Measurements from ENCODE around the gene PDCL2.

Gene PDCL2

DNA sequence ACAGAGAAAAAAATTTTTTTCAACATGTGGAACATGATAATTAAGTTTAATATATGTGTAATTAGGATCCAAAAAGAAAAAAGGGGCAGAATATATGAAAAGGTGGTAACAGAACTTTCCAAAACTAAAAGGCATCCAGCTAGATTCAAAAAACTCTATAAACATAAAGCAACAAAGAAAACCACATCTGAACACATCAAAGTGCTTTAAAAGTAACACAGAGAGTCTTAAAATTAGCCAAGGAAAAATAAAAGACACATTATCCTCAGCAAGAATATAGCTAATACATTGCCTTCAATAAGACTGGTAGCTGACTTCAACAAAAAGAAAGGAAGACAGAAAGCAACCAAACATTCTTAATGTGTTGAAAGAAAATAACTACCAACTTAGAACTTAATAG, 53.5 kb downstream of the PDCL2 start:
- DNase-seq (ENCODE audit: low spot score) = no peak

DNA sequence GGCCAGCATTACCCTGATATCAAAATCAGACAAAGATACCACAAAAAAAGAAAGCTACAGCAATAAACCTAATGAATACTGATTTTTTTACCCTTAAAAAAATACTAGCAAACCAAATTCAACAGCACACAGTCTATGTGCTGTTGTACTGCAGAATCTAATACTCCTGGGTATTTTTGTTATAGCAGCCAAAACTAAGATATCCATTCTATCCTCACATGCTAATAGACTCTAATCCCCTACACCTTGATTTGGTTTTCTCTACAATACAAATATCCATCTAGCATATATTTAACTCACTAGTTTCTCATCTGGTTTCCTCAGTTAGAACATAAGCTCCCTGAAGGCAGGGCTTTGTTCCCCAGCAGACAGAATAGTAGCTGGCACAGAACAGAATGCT, 57.7 kb downstream of the PDCL2 start:
- no peak for DNase-seq (ENCODE audit: low spot score)

DNA sequence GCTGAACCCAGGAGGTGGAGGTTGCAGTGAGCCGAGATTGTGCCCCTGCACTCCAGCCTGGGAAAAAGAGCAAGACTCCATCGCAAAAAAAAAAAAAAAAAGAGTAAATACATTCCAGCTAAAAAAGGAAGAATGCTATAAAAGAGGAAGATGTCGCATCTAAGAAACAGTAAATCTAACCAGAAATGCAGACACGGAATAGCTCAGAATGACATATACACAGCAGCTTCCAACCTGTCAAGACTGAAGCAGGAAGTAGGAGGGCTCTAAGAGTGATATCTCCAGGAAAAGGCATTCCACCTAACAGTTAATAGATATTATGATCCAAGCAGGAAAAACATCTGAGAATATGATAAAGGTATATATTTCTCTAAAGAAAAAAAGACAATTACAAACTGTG, 61.4 kb downstream of the PDCL2 start:
- DNase-seq (ENCODE audit: low spot score) = no peak

DNA sequence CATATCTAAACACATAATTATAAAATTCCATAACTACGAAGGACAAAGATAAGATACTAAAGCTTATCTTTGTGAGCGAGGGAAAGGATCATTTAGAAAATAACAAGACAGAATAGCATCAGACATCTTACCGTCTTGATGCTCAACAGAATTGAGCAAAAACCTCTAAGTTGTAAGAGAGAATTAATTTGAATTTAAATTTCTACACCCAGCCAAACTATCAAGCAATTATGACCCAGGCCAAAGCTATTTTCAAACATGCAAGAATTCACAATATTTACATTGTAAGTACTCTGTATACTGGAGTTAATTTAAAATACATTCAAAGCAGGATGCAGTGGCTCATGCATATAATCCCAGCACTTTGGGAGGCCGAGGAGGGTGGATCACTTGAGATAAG, 61.9 kb downstream of the PDCL2 start:
- DNase-seq (ENCODE audit: low spot score) = no peak

DNA sequence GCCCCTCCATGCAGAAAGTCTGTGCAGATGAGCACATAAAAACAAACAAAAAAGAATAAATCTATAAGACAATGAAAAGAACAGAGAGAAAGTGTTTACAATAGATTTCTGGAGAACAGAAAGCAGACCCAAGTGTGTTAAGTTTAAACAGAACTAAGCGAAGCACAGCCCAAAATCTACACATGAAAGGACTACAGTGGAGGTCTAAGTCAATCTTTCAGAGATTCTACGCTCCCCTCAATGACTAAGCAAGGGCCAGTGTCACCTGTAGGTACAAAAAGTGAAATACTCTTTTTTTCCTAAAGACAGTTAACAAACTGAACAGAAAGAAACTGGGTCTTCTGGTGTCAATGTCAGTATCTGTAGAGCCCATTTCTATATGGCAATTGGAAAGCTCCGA, 63.6 kb downstream of the PDCL2 start:
- no peak for DNase-seq (ENCODE audit: low spot score)

DNA sequence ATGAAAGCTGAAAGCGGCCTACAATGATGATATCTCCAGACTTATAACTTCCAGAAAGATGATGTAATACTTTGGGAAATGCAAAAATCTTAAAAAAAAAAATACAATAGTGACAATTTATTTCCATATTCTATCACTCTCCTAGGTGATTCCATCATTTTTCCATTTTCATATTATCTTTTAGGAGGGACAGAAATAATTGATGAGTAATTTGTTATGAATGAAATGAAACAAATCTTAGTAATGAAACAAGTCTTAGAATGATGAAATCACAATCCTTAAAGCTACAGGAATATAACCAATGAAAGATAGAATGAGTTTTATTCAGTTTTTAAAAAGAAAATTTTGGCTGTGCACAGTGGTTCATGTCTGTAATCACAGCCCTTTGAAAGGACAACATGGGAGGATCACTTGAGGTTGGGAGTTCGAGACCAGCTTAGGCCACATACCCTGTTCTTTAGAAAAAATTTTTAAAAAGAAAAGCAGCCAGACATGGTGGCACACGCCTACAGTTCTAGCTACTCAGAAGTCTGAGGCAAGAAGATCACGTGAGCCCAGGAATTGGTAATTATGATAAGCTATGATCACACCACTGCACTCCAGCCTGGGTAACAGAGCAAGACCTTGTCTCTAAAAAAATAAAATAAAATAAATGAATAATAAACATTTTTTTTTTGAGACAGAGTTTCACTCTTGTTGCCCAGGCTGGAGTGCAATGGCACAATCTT, 67.0 kb downstream of the PDCL2 start:
- no peak for DNase-seq (ENCODE audit: low spot score)

DNA sequence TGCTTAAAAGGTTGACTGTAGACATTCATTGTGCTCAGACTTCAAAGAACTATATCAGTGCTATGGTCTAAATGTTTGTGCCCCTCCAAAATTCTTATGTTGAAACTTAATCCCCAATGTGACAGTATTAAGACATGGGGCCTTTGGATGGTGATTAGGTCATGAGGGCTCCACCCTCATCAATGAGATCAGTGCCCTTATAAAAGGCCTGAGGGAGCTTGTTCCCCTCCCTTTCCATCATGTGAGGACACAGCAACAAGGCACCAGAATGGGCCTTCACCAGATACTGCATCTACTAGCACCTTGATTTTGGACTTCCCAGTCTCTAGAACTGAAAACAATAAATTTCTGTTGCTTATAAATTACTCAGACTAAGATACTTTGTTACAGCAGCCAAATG, 73.6 kb downstream of the PDCL2 start:
- no peak for DNase-seq (ENCODE audit: low spot score)

DNA sequence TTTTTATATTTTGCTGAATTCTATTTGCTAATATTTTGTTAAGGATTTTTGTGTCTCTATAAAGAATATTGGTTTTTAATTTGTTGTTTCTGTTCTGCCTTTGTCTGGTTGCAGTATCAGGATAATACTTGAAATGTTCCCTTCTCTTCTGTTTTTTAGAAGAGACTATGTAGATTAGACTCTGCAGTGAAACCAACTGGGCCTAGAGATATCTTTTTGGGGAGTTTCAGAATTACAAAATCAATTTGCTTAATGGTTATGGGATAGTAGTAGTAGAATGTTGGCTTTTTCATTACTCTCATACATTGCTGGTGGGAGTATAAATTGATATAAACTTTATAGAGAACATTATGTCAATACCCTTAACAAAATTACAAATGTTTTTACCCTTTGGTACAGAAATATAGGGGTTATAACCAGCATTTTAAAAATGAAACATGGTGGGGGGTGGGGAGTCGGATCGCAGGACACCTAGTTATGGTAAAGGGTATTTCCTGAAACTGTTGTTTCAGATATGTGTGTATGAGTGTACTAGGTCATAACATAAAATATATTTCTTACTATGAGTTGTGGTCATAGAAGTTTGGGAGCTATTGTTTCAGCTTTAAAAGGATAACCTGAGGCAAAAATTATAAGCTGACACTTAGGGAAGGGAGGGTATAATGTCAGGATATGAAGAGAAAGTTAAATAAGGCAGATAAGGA, 74.4 kb downstream of the PDCL2 start:
- DNase-seq (ENCODE audit: low spot score) = no peak

DNA sequence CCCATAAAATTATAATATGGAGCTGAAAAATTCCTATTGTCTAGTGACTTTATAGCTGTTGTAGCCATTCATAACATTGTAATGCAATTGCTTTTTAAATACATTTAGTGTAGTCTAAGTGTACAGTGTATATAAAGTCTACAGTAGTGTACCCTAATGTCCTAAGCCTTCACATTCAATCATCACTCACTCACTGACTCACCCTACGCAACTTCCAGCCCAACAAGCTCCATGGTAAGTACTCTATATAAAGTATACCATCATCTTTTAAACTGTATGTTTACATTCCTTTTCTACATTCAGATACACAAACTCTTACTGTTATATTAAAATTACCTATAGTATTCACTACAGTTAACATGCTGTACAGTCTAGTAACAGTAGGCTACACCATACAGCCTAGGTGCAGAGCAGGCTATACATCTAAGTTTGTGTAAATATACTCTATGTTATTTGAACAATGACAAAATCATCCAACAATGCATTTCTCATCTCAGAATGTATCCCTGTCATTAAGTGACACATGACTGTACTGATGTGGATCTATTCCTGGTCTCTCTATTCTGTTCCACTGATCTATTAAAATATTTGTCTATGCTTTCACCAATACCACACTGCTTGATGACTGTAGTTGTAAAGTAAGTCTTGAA, 79.0 kb downstream of the PDCL2 start:
- no peak for DNase-seq (ENCODE audit: low spot score)

DNA sequence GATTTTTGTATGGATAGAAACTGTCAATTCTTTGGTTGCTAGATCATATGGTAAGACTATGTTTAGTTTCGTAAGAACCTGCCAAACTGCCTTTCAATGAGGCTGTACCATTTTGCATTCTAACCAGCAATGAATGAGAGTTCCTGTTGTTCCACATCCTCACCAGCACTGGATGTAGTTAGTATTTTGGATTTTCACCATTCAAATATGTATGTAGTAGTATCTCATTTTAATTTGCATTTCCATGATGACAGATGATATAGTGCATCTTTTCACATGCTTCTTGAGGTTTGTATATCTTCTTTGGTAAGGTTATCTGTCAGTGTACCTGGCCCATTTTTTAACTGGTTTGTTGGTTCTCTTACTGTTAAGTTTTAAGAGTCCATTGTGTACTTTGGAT, 80.0 kb downstream of the PDCL2 start:
- DNase-seq (ENCODE audit: low spot score) = no peak

DNA sequence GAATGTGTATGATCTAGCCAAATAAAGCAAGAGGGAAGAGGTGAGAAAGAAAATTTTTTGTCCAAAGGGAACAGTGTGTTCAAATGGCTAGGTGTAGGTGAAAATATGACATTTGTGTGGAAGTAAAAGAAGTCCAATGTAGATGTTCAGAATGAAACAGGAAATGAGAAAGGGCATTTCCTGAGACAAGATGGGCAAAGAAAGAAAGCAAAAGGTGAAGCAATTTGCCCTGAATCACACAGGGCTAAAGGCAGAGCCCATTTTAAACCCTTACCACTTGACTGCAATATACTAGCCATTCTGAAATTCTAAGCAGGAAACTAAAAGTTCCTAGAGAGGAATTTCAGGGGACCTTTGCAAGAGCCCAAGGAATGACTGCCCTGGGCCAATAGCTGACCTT, 81.4 kb downstream of the PDCL2 start:
- DNase-seq (ENCODE audit: low spot score) = no peak

DNA sequence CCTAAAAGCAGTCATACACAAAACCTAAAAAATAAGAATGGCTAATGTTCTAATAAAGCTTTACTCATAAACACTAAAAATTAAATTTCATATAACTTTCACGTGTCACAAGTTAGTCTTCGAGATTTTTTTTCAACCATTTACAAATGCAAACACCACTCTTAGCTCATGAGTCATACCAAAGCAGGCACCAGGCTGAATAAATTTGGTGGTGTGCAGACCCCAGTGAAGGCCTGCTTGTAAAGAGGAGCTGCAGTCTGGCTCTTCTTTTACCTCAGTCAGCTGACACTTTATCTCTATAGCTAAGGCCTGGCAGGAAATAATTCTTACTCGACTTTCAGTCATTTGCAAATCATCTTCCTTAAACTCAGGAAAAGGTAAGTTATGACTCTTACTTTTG, 82.8 kb downstream of the PDCL2 start:
- no peak for DNase-seq (ENCODE audit: low spot score)

DNA sequence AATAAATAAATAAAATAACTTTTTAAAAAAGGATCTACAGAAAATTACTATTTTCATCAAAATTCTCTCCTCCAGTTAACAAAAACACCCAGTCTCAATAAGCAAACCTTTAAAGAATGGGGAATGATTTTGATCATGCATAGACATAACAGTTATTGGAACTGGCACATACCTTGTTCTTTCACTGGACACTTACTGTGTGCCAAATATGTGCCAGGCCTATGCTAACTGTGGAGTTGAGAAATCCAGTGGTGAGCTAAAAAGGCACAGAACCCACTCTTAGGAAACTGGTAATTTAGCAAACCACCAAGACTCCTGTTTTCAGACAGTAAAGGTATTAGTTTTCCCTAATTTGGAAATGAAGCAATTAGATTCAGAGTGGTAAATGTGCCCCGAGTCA, 84.4 kb downstream of the PDCL2 start:
- no peak for DNase-seq (ENCODE audit: low spot score)
